NCI-H128 (cell line): Measurements from ENCODE around the gene KRTAP10-2.

Source experiments
- DNase-seq: peaks from one replicate; lab custom pipeline; 2025; ENCODE audit not compliant: unreplicated experiment; lab: John Stamatoyannopoulos, UW

The KRTAP10-2 gene

GRCh38 chr21:44515359-44516165 lies 35.7 kb downstream of the KRTAP10-2 start:
- DNase-seq, result no peak

GRCh38 chr21:44514746-44515358 lies 36.5 kb downstream of the KRTAP10-2 start:
- DNase-seq, result no peak

- no peak for DNase-seq
Measured at GRCh38 chr21:44514218-44514520, 37.1 kb downstream of the KRTAP10-2 start.

GRCh38 chr21:44513389-44514217 lies 37.7 kb downstream of the KRTAP10-2 start:
- DNase-seq, result no peak

GRCh38 chr21:44512496-44513388 lies 38.6 kb downstream of the KRTAP10-2 start:
- DNase-seq, result no peak

GRCh38 chr21:44511938-44512275 lies 39.4 kb downstream of the KRTAP10-2 start:
- no peak for DNase-seq

GRCh38 chr21:44511219-44511937 lies 39.9 kb downstream of the KRTAP10-2 start:
- DNase-seq, result no peak

GRCh38 chr21:44510508-44511218 lies 40.6 kb downstream of the KRTAP10-2 start:
- peak; percentile 56 for DNase-seq

- no peak for DNase-seq
Measured at GRCh38 chr21:44510109-44510507, 41.2 kb downstream of the KRTAP10-2 start.

- no peak for DNase-seq
Measured at GRCh38 chr21:44509539-44509938, 41.8 kb downstream of the KRTAP10-2 start.

- DNase-seq, result no peak
Measured at GRCh38 chr21:44508711-44509445, 42.4 kb downstream of the KRTAP10-2 start.

GRCh38 chr21:44508426-44508710 lies 42.9 kb downstream of the KRTAP10-2 start:
- no peak for DNase-seq

- no peak for DNase-seq
Measured at GRCh38 chr21:44507673-44508425, 43.5 kb downstream of the KRTAP10-2 start.

- no peak for DNase-seq
Measured at GRCh38 chr21:44506279-44507255, 44.7 kb downstream of the KRTAP10-2 start.

- DNase-seq, result no peak
Measured at GRCh38 chr21:44505673-44506278, 45.5 kb downstream of the KRTAP10-2 start.

- DNase-seq, result no peak
Measured at GRCh38 chr21:44503901-44504399, 47.4 kb downstream of the KRTAP10-2 start.
